Measurements from ENCODE around the gene RPH3AL. TPM values are rescaled to one million over a fixed set of nuclear protein-coding genes. Genes with fewer than 3 reads are reported as not detected.

The RPH3AL gene
- total and polyA plus RNA-seq, 10 of the 15 experiments (the other 5 are each of a cell fraction or from before 2014, with no cell fraction given): 0.04 to 1.2 (median 0.47) TPM; not detected in 2

- no peaks in the 10 kb centered on the region for H3K36me3 ChIP-seq (ENCODE audit: control insufficient read depth in 2 of 2, insufficient read depth in 2 of 2, low read length in 1 of 2)
- DNase-seq (ENCODE audit: low read depth, low spot score) (no peak), ATAC-seq (no peak), FAIRE-seq (no peak)
- RAD21 ChIA-PET (ENCODE audit: unreplicated experiment): no interaction called here
- in situ Hi-C loops (cut with MboI): no loop called here
- no peaks in the 10 kb centered on the region for H4K20me1 ChIP-seq (ENCODE audit: control insufficient read depth, insufficient read depth)
- WGBS (ENCODE audit: insufficient coverage, insufficient replicate concordance, low lambda C conversion rate, missing lambda C conversion rate): 26% methylated on average over 15 of the region's 15 CpGs
- intact Hi-C loops (cut with micrococcal nuclease; ENCODE audit: unreplicated experiment): no loop called here
- no peak overlapping the region for H2AFZ ChIP-seq (ENCODE audit: control insufficient read depth, low read depth, low read length)
- no TSS peak for BruUV-seq (replicated peaks)
- H3K9ac ChIP-seq (ENCODE audit: control insufficient read depth, insufficient read depth, low read length): no peak overlapping the region
- H3K27me3 ChIP-seq (replicated peaks in 1 of 2; ENCODE audit: control insufficient read depth in 2 of 2, insufficient read depth in 2 of 2, low read length in 1 of 2): no peaks in the 10 kb centered on the region; a peak in 2 of 4 replicates
- H3K9me3 ChIP-seq (replicated peaks; ENCODE audit: control insufficient read depth, insufficient read depth, low read length): no peaks in the 10 kb centered on the region
- H3K4me2 ChIP-seq (ENCODE audit: control insufficient read depth, insufficient read depth): no peak overlapping the region
- no peak overlapping the region for H3K27ac ChIP-seq (ENCODE audit: control insufficient read depth, insufficient read depth)
- H3K4me3 ChIP-seq: no peak overlapping the region
- SMC1A ChIA-PET (ENCODE audit: uncharacterized antibody, unreplicated experiment): no interaction called here
- POLR2A ChIA-PET: no interaction called here
- TF ChIP-seq GATAD2B (conservative IDR thresholded peaks at IDR 0.05; ENCODE audit: low read depth): no peak
- H3K79me2 ChIP-seq (ENCODE audit: control insufficient read depth, insufficient read depth, low read length): no peaks in the 10 kb centered on the region
- CTCF ChIA-PET: interaction anchor here (0.7 kb wide), 1 partner anchor 467 kb away, joined by 3 read pairs; no protein-coding TSS in a partner anchor
- H3K4me1 ChIP-seq (ENCODE audit: control insufficient read depth, insufficient read depth, low read length): peaks cover 12% of the 10 kb centered on the region
Measured at GRCh38 chr17:229709-230394, 122.8 kb downstream of the RPH3AL start.

- FAIRE-seq: no peak
- CTCF ChIA-PET: no interaction called here
- Histone ChIP-seq H4K20me1 (ENCODE audit: control insufficient read depth, insufficient read depth) (no peaks in the 10 kb centered on the region), H3K4me2 (ENCODE audit: control insufficient read depth, insufficient read depth) (no peak overlapping the region), H3K27me3 (replicated peaks in 1 of 2; ENCODE audit: control insufficient read depth in 2 of 2, insufficient read depth in 2 of 2, low read length in 1 of 2) (no peaks in the 10 kb centered on the region; a peak in 2 of 4 replicates), H3K4me1 (ENCODE audit: control insufficient read depth, insufficient read depth, low read length) (peaks cover 12% of the 10 kb centered on the region), H3K9ac (ENCODE audit: control insufficient read depth, insufficient read depth, low read length) (no peak overlapping the region), H3K4me3 (no peak overlapping the region), H3K36me3 (ENCODE audit: control insufficient read depth in 2 of 2, insufficient read depth in 2 of 2, low read length in 1 of 2) (no peaks in the 10 kb centered on the region), H3K79me2 (ENCODE audit: control insufficient read depth, insufficient read depth, low read length) (no peaks in the 10 kb centered on the region), H3K27ac (ENCODE audit: control insufficient read depth, insufficient read depth) (no peak overlapping the region), H2AFZ (ENCODE audit: control insufficient read depth, low read depth, low read length) (no peak overlapping the region), H3K9me3 (replicated peaks; ENCODE audit: control insufficient read depth, insufficient read depth, low read length) (no peaks in the 10 kb centered on the region)
- no peak for DNase-seq (ENCODE audit: low read depth, low spot score)
- POLR2A ChIA-PET: no interaction called here
- WGBS (ENCODE audit: insufficient coverage, insufficient replicate concordance, low lambda C conversion rate, missing lambda C conversion rate): 26% methylated on average over 8 of the region's 8 CpGs
- RAD21 ChIA-PET (ENCODE audit: unreplicated experiment): no interaction called here
- BruUV-seq (replicated peaks): no TSS peak
- SMC1A ChIA-PET (ENCODE audit: uncharacterized antibody, unreplicated experiment): no interaction called here
- ATAC-seq: no peak
- intact Hi-C loops (cut with micrococcal nuclease; ENCODE audit: unreplicated experiment) (no loop called here), in situ Hi-C loops (cut with MboI) (no loop called here)
- TF ChIP-seq USF2 (IDR thresholded peaks at IDR 0.05; ENCODE audit: borderline replicate concordance, low read depth, low read length) (no peak), STAT3 (IDR thresholded peaks at IDR 0.05; ENCODE audit: low read depth, low read length) (no peak), MTA3 (IDR thresholded peaks at IDR 0.05; ENCODE audit: borderline replicate concordance, low read length) (no peak), JUND (IDR thresholded peaks at IDR 0.05; ENCODE audit: low read depth, low read length) (no peak), PAX8 (IDR thresholded peaks at IDR 0.05) (no peak), ZNF24 (IDR thresholded peaks at IDR 0.05) (no peak), ESRRA (IDR thresholded peaks at IDR 0.05; ENCODE audit: low read length) (no peak), MXI1 (IDR thresholded peaks at IDR 0.05; ENCODE audit: low read depth, low read length) (no peak), ZNF217 (IDR thresholded peaks at IDR 0.05) (no peak), TCF7 (IDR thresholded peaks at IDR 0.05; ENCODE audit: borderline replicate concordance) (no peak), PML (IDR thresholded peaks at IDR 0.05; ENCODE audit: low read length) (no peak), BHLHE40 (IDR thresholded peaks at IDR 0.05; ENCODE audit: borderline replicate concordance in 1 of 2, low read depth in 2 of 2, low read length in 1 of 2) (no peak), IRF3 (IDR thresholded peaks at IDR 0.05) (no peak), CHD1 (IDR thresholded peaks at IDR 0.05; ENCODE audit: low read depth, low read length) (no peak), MTA2 (IDR thresholded peaks at IDR 0.05; ENCODE audit: low read depth) (no peak), TARDBP (IDR thresholded peaks at IDR 0.05; ENCODE audit: borderline replicate concordance) (no peak)
Measured at GRCh38 chr17:228951-229708, 123.5 kb downstream of the RPH3AL start.
